WERI-Rb-1 (cell line): ENCODE results near the gene RASD1.

ENCODE experiments used
- DNase-seq: peaks from one replicate; pipeline ENCODE4 v3.0.0-alpha.2; 2020
- H3K27ac ChIP-seq: fragments of 250-450 bp; sonication (Bioruptor Pico); 2 replicates; pipeline ENCODE4 v1.5.1; 2020; ENCODE audit warnings: mild to moderate bottlenecking, moderate library complexity
- H3K27me3 ChIP-seq: fragments of 250-450 bp; sonication (Bioruptor Pico); 2 replicates; pipeline ENCODE4 v1.5.1; 2021; ENCODE audit warnings: mild to moderate bottlenecking, low read depth, moderate library complexity; ENCODE audit not compliant: insufficient read depth, severe bottlenecking
- H3K36me3 ChIP-seq: fragments of 250-450 bp; sonication (Bioruptor Pico); 2 replicates; pipeline ENCODE4 v1.5.1; 2020; ENCODE audit warnings: mild to moderate bottlenecking, moderate library complexity
- H3K4me3 ChIP-seq: 2 replicates; pipeline ENCODE4 v1.5.1; 2011; ENCODE audit warnings: low read depth, mild to moderate bottlenecking, control low read depth, low read length
- H3K9me3 ChIP-seq: fragments of 250-450 bp; sonication (Bioruptor Pico); 2 replicates; pipeline ENCODE4 v1.5.1; 2021; ENCODE audit warnings: mild to moderate bottlenecking, moderate library complexity; ENCODE audit not compliant: severe bottlenecking
- CTCF ChIP-seq: IDR thresholded peaks from 2 replicates; pipeline ENCODE4 v1.5.1; 2011; ENCODE audit warnings: low read depth, mild to moderate bottlenecking, control low read depth, inconsistent platforms, low read length

Gene RASD1

GRCh38 chr17:17503566-17504130 lies 7.5 kb upstream of the RASD1 start:
- TF ChIP-seq CTCF = no peak
- no peak for DNase-seq

GRCh38 chr17:17502741-17503565 lies 6.8 kb upstream of the RASD1 start:
- H3K4me3 ChIP-seq = no peak overlapping the region
- no peak for DNase-seq
- H3K9me3 ChIP-seq = no peaks in the 10 kb centered on the region
- H3K36me3 ChIP-seq = no peaks in the 10 kb centered on the region
- H3K27ac ChIP-seq = no peak overlapping the region
- H3K27me3 ChIP-seq = no peaks in the 10 kb centered on the region
- TF ChIP-seq CTCF = no peak

More at GRCh38 chr17:17503566-17504130, 7.5 kb upstream of the RASD1 start:
- no peaks in the 10 kb centered on the region for H3K36me3 ChIP-seq
- H3K27me3 ChIP-seq = no peaks in the 10 kb centered on the region
- no peaks in the 10 kb centered on the region for H3K9me3 ChIP-seq
- H3K4me3 ChIP-seq = no peak overlapping the region
- no peak overlapping the region for H3K27ac ChIP-seq

GRCh38 chr17:17500999-17501605 lies 4.9 kb upstream of the RASD1 start:
- no peak for TF ChIP-seq CTCF
- Histone ChIP-seq H3K27ac (no peak overlapping the region), H3K27me3 (no peaks in the 10 kb centered on the region), H3K4me3 (no peak overlapping the region), H3K36me3 (no peaks in the 10 kb centered on the region), H3K9me3 (no peaks in the 10 kb centered on the region)
- DNase-seq = no peak

- H3K36me3 ChIP-seq = no peaks in the 10 kb centered on the region; the same call in 1 of the 2 replicates
These were observed 3.4 kb upstream of the RASD1 start for GRCh38 chr17:17499402-17500145.

More at GRCh38 chr17:17499402-17500145, 3.4 kb upstream of the RASD1 start:
- TF ChIP-seq CTCF = no peak
- Histone ChIP-seq H3K27ac (no peak overlapping the region), H3K9me3 (no peaks in the 10 kb centered on the region), H3K4me3 (no peak overlapping the region), H3K27me3 (no peaks in the 10 kb centered on the region)
- no peak for DNase-seq
